ENCODE results near the gene STK32B.
"Not testable (repeated sequence)": the region's sequence is repeated elsewhere in the genome, so short reads cannot be mapped to it uniquely, and the experiment has no call there.

Gene STK32B

GRCh38 chr4:5280828-5281227 is 229.5 kb downstream of the STK32B start:
- no peak overlapping the region for H3K4me3 ChIP-seq (ENCODE audit: low read depth in 1 of 2, low read length in 1 of 2)
- H3K27me3 ChIP-seq, result no peaks in the 10 kb centered on the region
- no peaks in the 10 kb centered on the region for H3K4me1 ChIP-seq (ENCODE audit: control insufficient read depth in 1 of 2, insufficient read depth in 1 of 2, low read depth in 1 of 2, low read length in 1 of 2)
- no peaks in the 10 kb centered on the region for H3K9me3 ChIP-seq
- TF ChIP-seq CTCF (IDR thresholded peaks at IDR 0.05), result no peak
- H3K36me3 ChIP-seq, result no peaks in the 10 kb centered on the region
- no peak overlapping the region for H3K27ac ChIP-seq

- no peak overlapping the region for H3K27ac ChIP-seq
- no peak for TF ChIP-seq CTCF (IDR thresholded peaks at IDR 0.05)
- no peaks in the 10 kb centered on the region for H3K27me3 ChIP-seq
- H3K36me3 ChIP-seq, result no peaks in the 10 kb centered on the region
- no peaks in the 10 kb centered on the region for H3K9me3 ChIP-seq
- H3K4me1 ChIP-seq (ENCODE audit: control insufficient read depth in 1 of 2, insufficient read depth in 1 of 2, low read depth in 1 of 2, low read length in 1 of 2), result no peaks in the 10 kb centered on the region
- no peak overlapping the region for H3K4me3 ChIP-seq (ENCODE audit: low read depth in 1 of 2, low read length in 1 of 2)
Observed at GRCh38 chr4:5283837-5284236, 232.6 kb downstream of the STK32B start.

GRCh38 chr4:5284517-5284916 is 233.2 kb downstream of the STK32B start:
- TF ChIP-seq CTCF (IDR thresholded peaks at IDR 0.05), result no peak

GRCh38 chr4:5292101-5292500 is 240.8 kb downstream of the STK32B start:
- Histone ChIP-seq H3K27ac (no peak overlapping the region), H3K4me3 (ENCODE audit: low read depth in 1 of 2, low read length in 1 of 2) (no peak overlapping the region), H3K4me1 (ENCODE audit: control insufficient read depth in 1 of 2, insufficient read depth in 1 of 2, low read depth in 1 of 2, low read length in 1 of 2) (no peaks in the 10 kb centered on the region), H3K9me3 (no peaks in the 10 kb centered on the region), H3K36me3 (no peaks in the 10 kb centered on the region), H3K27me3 (no peaks in the 10 kb centered on the region)
- no peak for TF ChIP-seq CTCF (IDR thresholded peaks at IDR 0.05)

More at GRCh38 chr4:5284517-5284916, 233.2 kb downstream of the STK32B start:
- no peaks in the 10 kb centered on the region for H3K27me3 ChIP-seq
- no peak overlapping the region for H3K27ac ChIP-seq
- H3K36me3 ChIP-seq, result no peaks in the 10 kb centered on the region
- no peaks in the 10 kb centered on the region for H3K4me1 ChIP-seq (ENCODE audit: control insufficient read depth in 1 of 2, insufficient read depth in 1 of 2, low read depth in 1 of 2, low read length in 1 of 2)
- no peaks in the 10 kb centered on the region for H3K9me3 ChIP-seq
- H3K4me3 ChIP-seq (ENCODE audit: low read depth in 1 of 2, low read length in 1 of 2), result no peak overlapping the region

- not testable (repeated sequence) for H3K4me1 ChIP-seq (ENCODE audit: control insufficient read depth in 1 of 2, insufficient read depth in 1 of 2, low read depth in 1 of 2, low read length in 1 of 2); H3K9me3 ChIP-seq; H3K36me3 ChIP-seq; H3K27me3 ChIP-seq; H3K4me3 ChIP-seq (ENCODE audit: low read depth in 1 of 2, low read length in 1 of 2); H3K27ac ChIP-seq
Observed at GRCh38 chr4:5298000-5298787, 246.9 kb downstream of the STK32B start.

GRCh38 chr4:5300283-5300682 is 249.0 kb downstream of the STK32B start:
- Histone ChIP-seq H3K36me3 (no peaks in the 10 kb centered on the region), H3K9me3 (no peaks in the 10 kb centered on the region), H3K27me3 (no peaks in the 10 kb centered on the region), H3K27ac (no peak overlapping the region), H3K4me3 (ENCODE audit: low read depth in 1 of 2, low read length in 1 of 2) (no peak overlapping the region), H3K4me1 (ENCODE audit: control insufficient read depth in 1 of 2, insufficient read depth in 1 of 2, low read depth in 1 of 2, low read length in 1 of 2) (no peaks in the 10 kb centered on the region)
- no peak for TF ChIP-seq CTCF (IDR thresholded peaks at IDR 0.05)

Measured in neutrophil (primary cell).